ENCODE results near the gene SLC17A7.
A peak's percentile ranks its signal among the peaks of the same experiment; 100 is the strongest.
"Not testable (repeated sequence)": the region's sequence is repeated elsewhere in the genome, so short reads cannot be mapped to it uniquely, and the experiment has no call there.

Gene SLC17A7

GRCh38 chr19:49441210-49441959 lies at the start of gene SLC17A7:
SLC17A7 (minus strand) TSS chr19:49441527; CDS start chr19:49441379, 148 bp downstream.
- DNase-seq = no peak

- no peak for DNase-seq
These were observed 49.1 kb upstream of the SLC17A7 start for GRCh38 chr19:49490287-49491029.

GRCh38 chr19:49489601-49490167 lies 48.4 kb upstream of the SLC17A7 start:
- DNase-seq = no peak

- DNase-seq = no peak
These were observed 47.7 kb upstream of the SLC17A7 start for GRCh38 chr19:49488863-49489537.

- DNase-seq = no peak
These were observed 46.9 kb upstream of the SLC17A7 start for GRCh38 chr19:49488046-49488862.

GRCh38 chr19:49487277-49488045 lies 46.1 kb upstream of the SLC17A7 start, which contains the start of gene RPL13A:
RPL13A (plus strand) TSS chr19:49487608; CDS start chr19:49487630, 22 bp downstream.
- DNase-seq = peak; percentile 100

GRCh38 chr19:49486710-49487276 lies 45.5 kb upstream of the SLC17A7 start:
- no peak for DNase-seq

GRCh38 chr19:49486232-49486631 lies 44.9 kb upstream of the SLC17A7 start:
- no peak for DNase-seq

- DNase-seq = no peak
These were observed 39.8 kb upstream of the SLC17A7 start for GRCh38 chr19:49481020-49481683.

- no peak for DNase-seq
These were observed 38.8 kb upstream of the SLC17A7 start for GRCh38 chr19:49479975-49480628.

GRCh38 chr19:49475995-49476880 lies 34.9 kb upstream of the SLC17A7 start:
- peak; percentile 78 for DNase-seq

GRCh38 chr19:49475191-49475917 lies 34.0 kb upstream of the SLC17A7 start:
- no peak for DNase-seq

- DNase-seq = no peak
These were observed 33.2 kb upstream of the SLC17A7 start for GRCh38 chr19:49474542-49474924.

GRCh38 chr19:49473868-49474541 lies 32.7 kb upstream of the SLC17A7 start, which contains the start of gene FLT3LG:
FLT3LG (plus strand) TSS chr19:49474215; CDS start chr19:49474640, 425 bp downstream.
- peak; percentile 76 for DNase-seq

GRCh38 chr19:49473501-49473867 lies 32.2 kb upstream of the SLC17A7 start:
- not testable (repeated sequence) for DNase-seq

- DNase-seq = no peak
These were observed 31.6 kb upstream of the SLC17A7 start for GRCh38 chr19:49472936-49473335.

- no peak for DNase-seq
These were observed 29.3 kb upstream of the SLC17A7 start for GRCh38 chr19:49470615-49470978.

Data from NCI-H1436 (cell line).